Measurements from ENCODE around the gene TOMM5. TPM values are rescaled to one million over a fixed set of nuclear protein-coding genes. Genes with fewer than 3 reads are reported as not detected.

The TOMM5 gene
- total and polyA plus RNA-seq, 2 donors: 88.6 to 95.4 TPM

DNA sequence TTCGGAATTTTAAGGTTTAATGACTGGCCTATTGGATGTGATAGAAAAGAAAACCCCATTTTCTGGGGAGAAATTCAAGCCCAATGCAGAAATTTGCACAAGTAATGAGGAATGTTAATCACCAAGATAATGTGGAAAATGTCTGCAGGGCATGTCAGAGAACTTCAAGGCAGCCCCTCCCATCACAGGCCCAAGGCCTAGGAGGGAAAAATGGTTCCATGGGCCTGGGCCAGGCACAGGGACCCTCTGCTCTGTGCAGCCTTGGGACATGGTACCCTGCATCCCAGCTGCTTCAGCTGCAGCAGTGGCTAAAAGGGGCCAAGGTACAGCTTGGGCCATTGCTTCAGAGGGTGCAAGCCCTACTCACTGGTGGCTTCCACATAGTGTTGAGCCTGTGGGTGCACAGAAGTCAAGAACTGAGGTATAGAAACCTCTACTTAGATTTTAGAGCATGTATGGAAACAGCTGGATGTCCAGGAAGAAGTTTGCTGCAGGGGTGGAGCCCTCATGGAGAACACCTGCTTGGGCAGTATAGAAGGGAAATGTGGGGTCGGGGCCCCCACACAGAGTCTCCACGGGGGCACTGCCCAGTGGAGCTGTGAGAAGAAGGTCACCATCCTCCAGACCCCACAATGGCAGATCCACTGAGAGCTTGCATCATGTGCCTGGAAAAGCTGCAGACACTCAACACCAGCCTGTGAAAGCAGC lies 28.4 kb downstream of the TOMM5 start:
- 81% methylated on average over 3 of the region's 3 CpGs for WGBS

DNA sequence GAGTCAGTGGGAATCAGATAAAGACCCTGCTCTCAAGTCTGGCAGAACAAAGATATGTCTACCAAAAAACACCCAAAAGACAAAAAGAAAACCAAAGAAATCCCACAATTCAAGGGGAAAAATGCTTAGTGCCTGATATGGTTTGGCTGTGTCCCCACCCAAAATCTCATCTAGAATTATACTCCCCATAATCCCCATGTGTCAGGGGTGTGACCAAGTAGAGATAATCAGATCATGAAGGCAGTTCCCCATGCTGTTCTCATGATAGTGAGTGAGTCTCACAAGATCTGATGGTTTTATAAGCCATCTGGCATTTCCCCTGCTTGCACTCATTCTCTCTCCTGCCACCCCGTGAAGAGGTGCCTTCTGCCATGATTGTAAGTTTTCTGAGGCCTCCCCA lies 29.6 kb downstream of the TOMM5 start:
- H3K4me3 ChIP-seq (ENCODE audit: low read depth, low read length): no peak overlapping the region
- no peaks in the 10 kb centered on the region for H3K4me1 ChIP-seq (ENCODE audit: insufficient read depth)
- H3K27ac ChIP-seq (ENCODE audit: low read depth): no peak overlapping the region
- WGBS: 63% methylated on average over 1 of the region's 1 CpG
- DNase-seq (ENCODE audit: extremely low spot score): no peak
- no peaks in the 10 kb centered on the region for H3K36me3 ChIP-seq (ENCODE audit: insufficient read depth)

More for the DNA sequence above, 28.4 kb downstream of the TOMM5 start:
- Histone ChIP-seq H3K36me3 (ENCODE audit: insufficient read depth) (no peaks in the 10 kb centered on the region), H3K27ac (ENCODE audit: low read depth) (no peak overlapping the region), H3K4me1 (ENCODE audit: insufficient read depth) (no peaks in the 10 kb centered on the region), H3K4me3 (ENCODE audit: low read depth, low read length) (no peak overlapping the region)
- no peak for DNase-seq (ENCODE audit: extremely low spot score)

DNA sequence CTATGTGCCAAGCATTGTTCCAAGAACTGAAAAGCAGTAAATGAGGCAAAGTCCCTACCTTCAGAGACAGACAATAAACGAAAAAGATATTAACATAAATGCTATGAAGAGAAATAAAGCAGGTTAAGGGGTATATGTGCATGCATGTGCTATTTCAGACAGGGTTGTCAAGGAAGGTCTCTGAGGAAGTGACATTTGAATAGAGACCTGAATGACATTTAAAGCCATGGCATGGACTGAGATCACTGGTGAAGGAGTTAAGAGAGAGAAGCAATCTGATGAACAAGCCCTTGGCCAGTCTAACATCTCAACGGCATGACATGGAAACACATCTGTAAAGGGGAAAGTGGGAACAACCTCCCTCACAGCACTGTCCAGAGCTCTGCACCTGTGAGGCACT lies 30.7 kb downstream of the TOMM5 start:
- DNase-seq (ENCODE audit: extremely low spot score): no peak
- no peak overlapping the region for H3K4me3 ChIP-seq (ENCODE audit: low read depth, low read length)
- H3K36me3 ChIP-seq (ENCODE audit: insufficient read depth): no peaks in the 10 kb centered on the region
- H3K27ac ChIP-seq (ENCODE audit: low read depth): no peak overlapping the region
- no peaks in the 10 kb centered on the region for H3K4me1 ChIP-seq (ENCODE audit: insufficient read depth)
- WGBS: 86% methylated on average over 2 of the region's 2 CpGs

DNA sequence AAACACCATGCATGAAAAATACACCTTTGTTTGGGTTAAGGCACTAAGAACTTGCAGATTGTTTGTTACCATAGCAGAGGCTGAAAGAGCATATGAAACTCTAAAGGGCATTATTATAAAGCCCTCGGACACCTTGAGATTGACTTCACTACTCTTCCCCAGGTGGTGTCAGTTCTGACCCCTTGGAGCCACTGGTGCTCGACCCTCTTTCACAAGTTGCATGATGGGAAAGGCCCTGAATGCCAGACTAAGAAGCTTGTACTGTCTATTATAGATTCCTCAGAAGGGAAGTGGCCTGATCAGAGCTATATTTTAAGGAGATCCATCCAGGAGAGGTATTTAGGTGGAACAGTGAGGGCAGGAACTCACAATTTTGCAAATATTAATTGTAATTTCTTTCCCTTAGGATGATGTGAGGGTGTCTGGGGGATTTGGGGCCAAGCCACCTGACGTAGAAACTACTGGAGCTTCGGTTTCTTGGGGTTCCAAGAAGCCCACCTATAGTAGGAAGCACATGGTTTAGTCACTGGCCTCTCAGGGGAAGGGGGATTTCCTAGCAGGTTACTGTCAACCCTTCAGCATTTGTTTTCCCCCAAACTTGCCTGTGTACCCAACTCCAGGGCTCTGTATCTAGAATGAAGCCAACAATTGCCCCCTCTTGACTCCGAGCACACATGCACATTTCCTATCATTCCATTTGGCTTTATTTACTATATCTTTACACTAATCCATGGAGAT lies 32.4 kb downstream of the TOMM5 start:
- Histone ChIP-seq H3K4me1 (ENCODE audit: insufficient read depth) (no peaks in the 10 kb centered on the region), H3K27ac (ENCODE audit: low read depth) (no peak overlapping the region), H3K4me3 (ENCODE audit: low read depth, low read length) (no peak overlapping the region), H3K36me3 (ENCODE audit: insufficient read depth) (no peaks in the 10 kb centered on the region)
- WGBS: 94% methylated on average over 5 of the region's 5 CpGs
- DNase-seq (ENCODE audit: extremely low spot score): no peak

DNA sequence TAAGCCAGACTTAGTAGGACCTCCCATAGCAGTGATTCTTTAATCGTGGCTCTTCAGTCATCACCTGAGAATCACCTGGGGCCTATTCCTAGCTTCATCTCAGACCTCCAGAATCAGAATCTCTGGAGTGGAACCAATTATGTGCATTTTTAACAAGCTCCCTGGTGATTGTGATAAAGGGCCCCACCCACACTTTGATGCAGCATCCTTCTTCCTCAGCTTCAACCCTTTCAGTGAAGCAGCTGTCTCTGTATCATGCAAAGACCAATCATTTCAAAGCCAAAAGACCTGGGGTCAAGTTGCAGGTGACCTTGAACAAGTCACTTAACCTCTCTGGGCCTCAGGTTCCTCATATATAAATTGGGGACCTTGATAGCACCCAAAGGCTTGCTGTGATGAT lies 33.3 kb downstream of the TOMM5 start:
- H3K27ac ChIP-seq (ENCODE audit: low read depth): no peak overlapping the region
- peaks cover 2% of the 10 kb centered on the region for H3K36me3 ChIP-seq (ENCODE audit: insufficient read depth)
- DNase-seq (ENCODE audit: extremely low spot score): no peak
- no peaks in the 10 kb centered on the region for H3K4me1 ChIP-seq (ENCODE audit: insufficient read depth)
- WGBS: 80% methylated on average over 1 of the region's 1 CpG
- H3K4me3 ChIP-seq (ENCODE audit: low read depth, low read length): no peak overlapping the region

DNA sequence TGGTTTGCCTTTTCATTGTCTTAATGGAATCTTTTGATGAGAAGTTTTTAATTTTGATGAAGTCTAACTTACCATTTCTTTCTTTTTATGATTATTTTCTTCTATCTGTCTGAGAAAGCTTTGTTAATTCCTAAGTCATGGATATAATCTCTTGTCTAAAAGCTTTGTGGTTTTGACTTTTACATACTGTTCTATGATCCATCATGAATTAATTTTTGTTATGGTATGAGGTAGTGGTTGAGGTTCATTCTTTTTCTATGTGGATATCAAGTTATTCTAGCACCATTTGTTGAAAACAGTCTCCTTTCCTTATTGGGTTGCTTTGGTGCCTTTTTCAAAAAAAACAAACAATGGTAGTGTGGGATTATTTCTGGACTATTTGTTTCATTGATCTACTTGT lies 36.6 kb downstream of the TOMM5 start:
- Histone ChIP-seq H3K36me3 (ENCODE audit: insufficient read depth) (peaks cover 2% of the 10 kb centered on the region), H3K27ac (ENCODE audit: low read depth) (no peak overlapping the region), H3K4me3 (ENCODE audit: low read depth, low read length) (no peak overlapping the region), H3K4me1 (ENCODE audit: insufficient read depth) (no peaks in the 10 kb centered on the region)
- no peak for DNase-seq (ENCODE audit: extremely low spot score)

GRCh38 chr9:37554318-37554717 lies 38.1 kb downstream of the TOMM5 start:
- no peak overlapping the region for H3K4me3 ChIP-seq (ENCODE audit: low read depth, low read length)
- DNase-seq (ENCODE audit: extremely low spot score): no peak
- peaks cover 2% of the 10 kb centered on the region for H3K36me3 ChIP-seq (ENCODE audit: insufficient read depth)
- H3K4me1 ChIP-seq (ENCODE audit: insufficient read depth): no peaks in the 10 kb centered on the region
- 91% methylated on average over 3 of the region's 3 CpGs for WGBS
- H3K27ac ChIP-seq (ENCODE audit: low read depth): no peak overlapping the region

GRCh38 chr9:37551888-37552287 lies 40.5 kb downstream of the TOMM5 start:
- Histone ChIP-seq H3K27ac (ENCODE audit: low read depth) (no peak overlapping the region), H3K4me3 (ENCODE audit: low read depth, low read length) (no peak overlapping the region), H3K4me1 (ENCODE audit: insufficient read depth) (no peaks in the 10 kb centered on the region), H3K36me3 (ENCODE audit: insufficient read depth) (peaks cover 2% of the 10 kb centered on the region)
- 88% methylated on average over 2 of the region's 2 CpGs for WGBS
- DNase-seq (ENCODE audit: extremely low spot score): no peak

DNA sequence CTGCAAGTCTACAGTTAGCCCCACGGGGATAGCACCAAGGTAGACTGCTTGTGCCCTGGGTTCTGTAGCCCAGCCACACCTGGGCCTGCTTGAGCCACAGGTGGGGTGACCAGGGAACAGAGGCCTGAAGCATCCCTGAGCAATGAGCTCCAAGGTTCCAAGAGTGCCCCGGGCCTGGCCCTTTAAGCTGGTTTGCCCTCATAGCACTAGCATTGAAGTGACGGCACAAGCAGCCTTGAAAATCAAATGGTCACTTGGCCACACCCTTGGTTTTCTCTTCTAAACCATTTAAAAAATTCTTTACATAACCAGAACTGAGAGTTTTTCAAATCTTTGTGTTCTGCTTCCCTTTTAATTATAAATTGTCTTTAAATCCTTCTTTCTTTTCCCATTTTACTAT lies 40.9 kb downstream of the TOMM5 start:
- Histone ChIP-seq H3K27ac (ENCODE audit: low read depth) (no peak overlapping the region), H3K4me3 (ENCODE audit: low read depth, low read length) (no peak overlapping the region), H3K4me1 (ENCODE audit: insufficient read depth) (no peaks in the 10 kb centered on the region), H3K36me3 (ENCODE audit: insufficient read depth) (peaks cover 2% of the 10 kb centered on the region)
- 89% methylated on average over 3 of the region's 3 CpGs for WGBS
- no peak for DNase-seq (ENCODE audit: extremely low spot score)

DNA sequence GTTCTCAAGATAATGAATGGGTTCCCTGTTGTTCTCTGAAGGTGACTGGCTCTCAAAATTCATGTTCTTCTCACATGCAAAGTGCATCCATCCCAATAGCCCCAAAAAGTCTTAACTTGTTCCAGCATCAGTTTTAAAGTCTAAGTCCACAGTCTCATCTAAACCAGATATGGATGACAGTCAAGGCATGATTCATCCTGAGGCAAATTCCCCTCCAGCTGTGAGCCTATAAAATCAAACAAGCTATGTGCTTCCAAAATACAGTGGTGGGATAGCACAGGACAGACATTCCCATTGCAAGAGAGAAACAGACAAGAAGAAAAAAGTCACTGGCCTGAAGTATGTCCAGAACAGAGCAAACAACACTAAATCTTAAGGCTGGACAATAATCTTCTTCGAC lies 41.6 kb downstream of the TOMM5 start:
- Histone ChIP-seq H3K4me3 (ENCODE audit: low read depth, low read length) (no peak overlapping the region), H3K4me1 (ENCODE audit: insufficient read depth) (no peaks in the 10 kb centered on the region), H3K27ac (ENCODE audit: low read depth) (no peak overlapping the region), H3K36me3 (ENCODE audit: insufficient read depth) (peaks cover 2% of the 10 kb centered on the region)
- DNase-seq (ENCODE audit: extremely low spot score): no peak
- WGBS: 50% methylated on average over 1 of the region's 1 CpG

DNA sequence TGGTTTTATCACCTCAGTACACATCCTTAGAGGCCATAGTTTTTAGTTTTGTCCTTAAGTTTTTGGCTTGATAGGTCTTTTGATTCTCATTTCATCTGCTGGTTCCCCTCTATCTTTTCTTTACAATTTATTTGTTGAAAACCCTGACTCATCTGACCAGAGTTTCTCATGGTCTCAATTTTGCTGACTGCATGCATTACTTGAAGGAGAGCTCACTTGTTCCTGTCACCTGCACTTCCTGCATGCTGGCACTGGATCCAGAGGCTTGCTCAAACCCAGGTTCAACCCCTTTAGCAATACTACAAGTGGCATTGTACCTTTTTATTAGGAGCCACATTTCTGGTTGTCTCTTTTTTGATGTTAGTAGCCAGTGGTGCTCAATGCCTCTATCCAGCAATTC lies 42.9 kb downstream of the TOMM5 start:
- peaks cover 2% of the 10 kb centered on the region for H3K36me3 ChIP-seq (ENCODE audit: insufficient read depth)
- H3K4me3 ChIP-seq (ENCODE audit: low read depth, low read length): no peak overlapping the region
- no peak overlapping the region for H3K27ac ChIP-seq (ENCODE audit: low read depth)
- DNase-seq (ENCODE audit: extremely low spot score): no peak
- H3K4me1 ChIP-seq (ENCODE audit: insufficient read depth): no peaks in the 10 kb centered on the region

DNA sequence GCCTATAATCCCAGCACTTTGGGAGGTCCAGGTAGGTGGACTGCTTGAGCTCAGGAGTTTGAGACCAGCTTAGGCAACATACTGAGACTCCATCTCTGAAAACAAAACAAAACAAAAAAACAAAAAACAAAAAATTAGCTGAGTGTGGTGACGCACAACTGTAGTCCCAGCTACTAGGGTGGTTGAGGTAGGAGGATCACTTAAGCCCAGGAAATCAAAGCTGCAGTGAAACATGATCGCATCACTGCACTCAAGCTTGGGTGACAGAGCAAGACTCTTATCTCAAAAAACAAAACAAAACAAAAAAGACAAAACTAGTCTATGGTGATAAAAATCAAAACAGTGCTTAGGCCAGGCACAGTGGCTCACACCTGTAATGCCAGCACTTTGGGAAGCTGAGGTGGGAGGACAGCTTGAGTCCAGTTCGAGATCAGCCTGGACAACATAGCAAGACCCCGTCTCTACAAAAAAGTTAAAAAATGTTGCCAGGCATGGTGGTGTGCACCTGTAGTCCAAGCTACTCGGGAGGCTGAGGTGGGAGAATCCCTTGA lies 45.0 kb downstream of the TOMM5 start:
- no peak overlapping the region for H3K27ac ChIP-seq (ENCODE audit: low read depth)
- H3K4me3 ChIP-seq (ENCODE audit: low read depth, low read length): no peak overlapping the region
- no peak for DNase-seq (ENCODE audit: extremely low spot score)
- H3K4me1 ChIP-seq (ENCODE audit: insufficient read depth): no peaks in the 10 kb centered on the region
- 97% methylated on average over 5 of the region's 5 CpGs for WGBS
- no peaks in the 10 kb centered on the region for H3K36me3 ChIP-seq (ENCODE audit: insufficient read depth)

DNA sequence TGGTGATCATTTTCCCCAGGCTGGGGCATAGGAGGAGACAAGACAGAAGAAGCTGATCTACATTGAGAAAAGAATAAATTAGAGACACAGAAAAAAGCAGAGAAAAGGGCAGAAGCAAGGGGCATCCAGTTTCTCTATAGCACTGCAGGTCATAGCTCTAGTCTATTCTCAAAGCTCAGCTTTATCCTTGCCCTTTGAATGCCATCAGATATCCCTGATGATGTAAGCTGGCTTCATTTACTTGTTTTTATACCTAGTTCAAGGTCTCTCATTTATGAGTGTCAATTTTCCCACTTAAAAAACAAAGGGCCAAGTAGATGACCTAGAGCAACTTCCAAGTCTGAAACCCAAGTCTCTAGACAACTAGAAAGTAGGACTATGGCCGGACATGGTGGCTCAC lies 48.9 kb downstream of the TOMM5 start:
- DNase-seq (ENCODE audit: extremely low spot score): no peak
- Histone ChIP-seq H3K4me1 (ENCODE audit: insufficient read depth) (no peaks in the 10 kb centered on the region), H3K27ac (ENCODE audit: low read depth) (no peak overlapping the region), H3K4me3 (ENCODE audit: low read depth, low read length) (no peak overlapping the region), H3K36me3 (ENCODE audit: insufficient read depth) (no peaks in the 10 kb centered on the region)
- 100% methylated on average over 1 of the region's 1 CpG for WGBS

- H3K4me1 ChIP-seq (ENCODE audit: insufficient read depth): no peaks in the 10 kb centered on the region
- no peak overlapping the region for H3K27ac ChIP-seq (ENCODE audit: low read depth)
- H3K4me3 ChIP-seq (ENCODE audit: low read depth, low read length): no peak overlapping the region
- no peaks in the 10 kb centered on the region for H3K36me3 ChIP-seq (ENCODE audit: insufficient read depth)
- no peak for DNase-seq (ENCODE audit: extremely low spot score)
- 67% methylated on average over 1 of the region's 1 CpG for WGBS
Observed at GRCh38 chr9:37542895-37543294, 49.5 kb downstream of the TOMM5 start.
